Duodenal mucosa (tissue), 2 donors: ENCODE data around the gene OXCT2.
"Not testable (repeated sequence)": the region's sequence is repeated elsewhere in the genome, so short reads cannot be mapped to it uniquely, and the experiment has no call there.

Experiments used
- H3K27ac ChIP-seq: one replicate; pipeline ENCODE4 v1.7.0; 2013; ENCODE audit warnings: low read depth, low read length
- H3K27me3 ChIP-seq, 2 donors: one replicate each; pipeline ENCODE4 v1.7.0; 2013; ENCODE audit warnings: low read length in 2 of 2, control low read depth in 1 of 2; ENCODE audit not compliant: insufficient read depth in 2 of 2, control insufficient read depth in 1 of 2
- H3K36me3 ChIP-seq, 2 donors: one replicate each; pipeline ENCODE4 v1.7.0; 2013; ENCODE audit warnings: low read length in 2 of 2, control low read depth in 1 of 2; ENCODE audit not compliant: insufficient read depth in 2 of 2, control insufficient read depth in 1 of 2
- H3K4me1 ChIP-seq, 2 donors: one replicate each; pipeline ENCODE4 v1.7.0; 2013; ENCODE audit warnings: low read length in 2 of 2, control low read depth in 1 of 2; ENCODE audit not compliant: insufficient read depth in 2 of 2, control insufficient read depth in 1 of 2
- H3K4me3 ChIP-seq, 2 donors: one replicate each; pipeline ENCODE4 v1.7.0; 2013; ENCODE audit warnings: low read length in 2 of 2, low read depth in 1 of 2
- H3K9ac ChIP-seq, 2 donors: one replicate each; pipeline ENCODE4 v1.7.0; 2013; ENCODE audit warnings: low read length in 2 of 2, low read depth in 1 of 2
- H3K9me3 ChIP-seq, 2 donors: one replicate each; pipeline ENCODE4 v1.7.0; 2013; ENCODE audit warnings: low read length in 2 of 2, control low read depth in 1 of 2; ENCODE audit not compliant: control insufficient read depth in 1 of 2

OXCT2 gene

GRCh38 chr1:39777306-39777705, 6.2 kb upstream of the OXCT2 start:
- Histone ChIP-seq H3K27me3 (no peaks in the 10 kb centered on the region), H3K4me3 (no peak overlapping the region), H3K27ac (no peak overlapping the region), H3K9me3 (no peaks in the 10 kb centered on the region), H3K4me1 (peaks cover 4 to 5% of the 10 kb centered on the region in 2 donors), H3K36me3 (no peaks in the 10 kb centered on the region), H3K9ac (no peak overlapping the region)

GRCh38 chr1:39776886-39777285, 5.7 kb upstream of the OXCT2 start:
- no peak overlapping the region for H3K9ac ChIP-seq
- H3K4me3 ChIP-seq, result no peak overlapping the region
- no peaks in the 10 kb centered on the region for H3K27me3 ChIP-seq
- no peaks in the 10 kb centered on the region for H3K9me3 ChIP-seq
- H3K4me1 ChIP-seq, result peaks cover 4 to 5% of the 10 kb centered on the region in 2 donors
- H3K36me3 ChIP-seq, result no peaks in the 10 kb centered on the region
- H3K27ac ChIP-seq, result no peak overlapping the region

- H3K9ac ChIP-seq, result no peak overlapping the region
- H3K4me1 ChIP-seq, result peaks cover 4 to 5% of the 10 kb centered on the region in 2 donors
- H3K36me3 ChIP-seq, result no peaks in the 10 kb centered on the region
- H3K27me3 ChIP-seq, result no peaks in the 10 kb centered on the region
- no peak overlapping the region for H3K27ac ChIP-seq
- H3K4me3 ChIP-seq, result no peak overlapping the region
- H3K9me3 ChIP-seq, result no peaks in the 10 kb centered on the region
These were observed 5.2 kb upstream of the OXCT2 start for GRCh38 chr1:39776400-39776713.

- H3K4me3 ChIP-seq, H3K9ac ChIP-seq, H3K27ac ChIP-seq, H3K27me3 ChIP-seq, H3K9me3 ChIP-seq, H3K36me3 ChIP-seq, H3K4me1 ChIP-seq: not testable (repeated sequence)
These were observed 4.7 kb upstream of the OXCT2 start for GRCh38 chr1:39775676-39776399.

- H3K27me3 ChIP-seq, H3K27ac ChIP-seq: not testable (repeated sequence)
These were observed 4.0 kb upstream of the OXCT2 start for GRCh38 chr1:39775141-39775540.

GRCh38 chr1:39773369-39773979, 2.3 kb upstream of the OXCT2 start:
- not testable (repeated sequence) for H3K4me1 ChIP-seq, H3K4me3 ChIP-seq, H3K27ac ChIP-seq, H3K36me3 ChIP-seq, H3K9ac ChIP-seq, H3K9me3 ChIP-seq, H3K27me3 ChIP-seq

More at GRCh38 chr1:39775141-39775540, 4.0 kb upstream of the OXCT2 start:
- H3K4me1 ChIP-seq, H3K9ac ChIP-seq, H3K36me3 ChIP-seq, H3K4me3 ChIP-seq, H3K9me3 ChIP-seq: not testable (repeated sequence)

GRCh38 chr1:39770100-39771021, 787 bp downstream of the OXCT2 start:
- H3K9me3 ChIP-seq, H3K9ac ChIP-seq, H3K36me3 ChIP-seq, H3K27ac ChIP-seq, H3K27me3 ChIP-seq, H3K4me1 ChIP-seq: not testable (repeated sequence)
- peak overlapping the region in 1 of 2 donors; percentile 36 for H3K4me3 ChIP-seq

GRCh38 chr1:39769502-39769901, 1.6 kb downstream of the OXCT2 start:
- not testable (repeated sequence) for H3K9ac ChIP-seq, H3K9me3 ChIP-seq, H3K4me3 ChIP-seq, H3K27me3 ChIP-seq, H3K36me3 ChIP-seq, H3K27ac ChIP-seq, H3K4me1 ChIP-seq

GRCh38 chr1:39766466-39766865, 4.7 kb downstream of the OXCT2 start:
- not testable (repeated sequence) for H3K27ac ChIP-seq, H3K4me1 ChIP-seq, H3K4me3 ChIP-seq, H3K9me3 ChIP-seq, H3K36me3 ChIP-seq, H3K27me3 ChIP-seq, H3K9ac ChIP-seq

- H3K4me1 ChIP-seq, H3K9me3 ChIP-seq, H3K27ac ChIP-seq, H3K4me3 ChIP-seq, H3K9ac ChIP-seq, H3K27me3 ChIP-seq, H3K36me3 ChIP-seq: not testable (repeated sequence)
These were observed 6.6 kb downstream of the OXCT2 start for GRCh38 chr1:39764512-39764911.
